GM19023 (cell line): ENCODE results near the gene PAIP2.
"Not testable (repeated sequence)": the region's sequence is repeated elsewhere in the genome, so short reads cannot be mapped to it uniquely, and the experiment has no call there.

Experiments used
- ATAC-seq: cut with Tn5 transposase; IDR thresholded peaks from one replicate; pipeline ENCODE4 v1.9.1; 2021; ENCODE audit warnings: mild to moderate bottlenecking, moderate library complexity; ENCODE audit not compliant: unreplicated experiment

PAIP2 gene

DNA sequence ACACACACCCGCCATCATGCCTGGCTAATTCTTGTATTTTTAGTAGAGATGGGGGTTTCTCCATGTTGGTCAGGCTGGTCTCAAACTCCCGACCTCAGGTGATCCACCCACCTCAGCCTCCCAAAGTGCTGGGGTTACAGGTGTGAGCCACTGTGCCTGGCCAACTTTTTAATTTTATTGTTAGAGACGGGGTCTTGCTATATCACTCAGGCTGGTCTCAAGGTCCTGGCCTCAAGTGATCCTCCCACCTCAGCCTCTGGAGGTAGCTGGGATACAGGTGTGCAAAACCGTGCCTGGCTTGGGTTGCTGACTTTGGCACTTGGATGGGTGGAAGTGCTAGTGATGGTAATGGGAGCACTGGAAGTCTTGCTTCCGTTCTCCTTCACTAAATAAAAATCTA lies 67.5 kb downstream of the PAIP2 start:
- ATAC-seq = not testable (repeated sequence)

DNA sequence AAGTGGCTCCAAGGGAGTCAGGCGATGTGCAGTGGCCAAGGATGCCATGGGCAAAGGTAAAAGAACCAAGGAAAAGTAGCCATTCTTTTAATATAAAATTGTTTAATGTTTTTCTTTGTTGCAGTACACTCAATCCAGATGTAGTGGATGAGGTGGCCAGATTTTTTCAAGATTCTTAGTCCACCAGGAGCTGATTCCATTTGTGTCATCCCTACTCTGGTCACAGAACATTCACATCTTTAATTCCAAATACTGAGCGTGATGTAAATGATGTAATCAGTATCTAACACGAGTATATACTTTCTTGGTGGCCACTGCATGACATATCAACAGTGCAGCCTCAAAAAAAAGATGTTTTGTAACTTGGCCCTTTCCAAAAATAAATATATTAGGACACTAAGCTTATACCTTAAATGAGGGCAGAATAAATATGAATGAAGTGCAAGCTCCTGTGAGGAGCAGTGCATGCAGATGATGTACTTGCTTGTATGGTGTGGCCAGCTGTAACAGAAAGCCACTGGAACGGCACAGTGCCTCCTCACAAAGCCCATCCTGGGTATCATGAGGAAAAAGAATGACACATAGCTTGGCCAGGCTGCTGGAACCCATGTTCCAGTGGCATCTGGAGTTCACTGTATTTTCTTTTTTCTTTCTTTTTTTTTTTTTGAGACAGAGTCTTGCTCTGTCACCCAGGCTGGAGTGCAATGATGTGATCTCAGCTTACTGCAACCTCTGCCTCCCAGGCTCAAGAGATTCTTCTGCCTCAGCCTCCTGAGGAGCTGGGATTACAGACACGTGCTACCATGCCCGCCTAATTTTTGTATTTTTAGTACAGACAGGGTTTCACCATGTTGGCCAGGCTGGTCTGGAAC lies 68.7 kb downstream of the PAIP2 start:
- ATAC-seq = no peak

DNA sequence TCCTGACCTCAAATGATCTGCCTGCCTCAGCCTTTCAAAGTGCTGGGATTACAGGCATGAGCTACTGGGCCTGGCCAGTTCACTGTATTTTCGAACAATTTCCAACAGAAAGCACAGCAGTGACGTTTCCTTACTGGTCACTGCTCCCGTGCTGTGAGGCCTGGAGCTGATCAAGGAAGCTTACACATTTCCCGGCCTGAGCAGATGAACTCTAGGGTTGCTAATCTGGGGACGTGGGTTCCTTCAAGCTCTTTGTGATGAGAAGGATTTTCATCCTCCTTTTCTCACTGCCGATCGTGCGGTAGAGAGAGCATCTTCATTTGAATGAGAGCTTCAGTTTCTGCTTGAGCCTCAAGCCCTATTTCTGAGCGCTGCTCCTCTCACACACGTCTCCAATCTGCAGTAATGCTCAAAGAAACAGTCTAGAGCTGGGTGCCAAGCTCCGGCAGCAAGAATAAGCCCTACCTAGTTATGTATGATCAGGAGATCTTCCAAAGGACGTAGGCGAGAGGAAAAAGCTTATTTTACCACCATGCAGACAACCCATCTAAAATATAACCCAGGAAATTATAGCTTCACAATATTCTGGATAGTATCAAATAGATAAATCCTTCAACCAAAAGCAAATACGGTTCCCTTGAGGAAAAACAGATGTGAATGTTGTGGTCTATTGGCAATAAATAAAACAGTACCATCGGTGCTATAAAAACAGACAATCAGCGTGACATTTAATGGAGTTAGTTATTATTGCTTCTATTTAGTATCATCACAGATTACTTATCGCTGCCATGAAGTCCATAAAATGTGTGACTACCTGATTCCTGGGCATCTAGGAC lies 69.6 kb downstream of the PAIP2 start:
- no peak for ATAC-seq

DNA sequence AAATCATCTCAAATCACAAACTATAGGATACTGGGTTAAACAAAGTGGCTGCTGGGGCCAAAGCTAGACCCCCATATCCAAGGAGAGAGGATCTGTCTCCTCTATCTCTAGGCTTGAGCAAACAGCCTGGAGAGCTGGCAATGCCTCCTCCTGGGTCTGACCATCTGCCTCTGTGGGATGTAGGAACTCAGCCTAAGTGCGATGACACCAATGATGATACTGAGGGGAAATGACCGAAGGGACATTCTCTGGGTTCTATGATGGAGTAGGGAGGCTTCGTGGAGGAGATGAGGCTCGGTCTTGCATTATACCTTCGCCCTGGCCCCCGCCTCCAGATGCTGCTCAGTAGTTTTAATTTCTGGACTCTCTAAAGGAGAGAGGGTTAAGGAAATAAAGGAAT lies 71.5 kb downstream of the PAIP2 start:
- ATAC-seq = no peak

DNA sequence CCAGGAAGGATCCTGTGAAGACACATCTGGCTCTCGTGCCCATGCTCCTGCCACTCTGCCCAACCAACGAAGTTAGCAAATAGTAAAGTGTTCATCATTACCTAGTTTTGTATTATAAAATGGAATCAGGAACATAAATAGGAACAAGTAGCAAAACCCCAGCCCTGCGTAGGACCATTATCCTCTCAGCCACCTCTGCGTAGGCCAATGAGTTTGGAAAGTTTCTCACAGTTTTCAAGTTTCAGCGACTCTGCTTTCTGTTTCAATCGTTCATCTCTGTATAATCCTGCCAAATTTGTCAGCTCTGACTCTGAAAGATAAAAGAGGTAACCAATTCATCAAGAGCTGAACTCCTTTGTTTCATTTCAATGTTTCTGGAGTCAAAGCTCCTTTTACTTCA lies 72.3 kb downstream of the PAIP2 start:
- ATAC-seq = no peak

DNA sequence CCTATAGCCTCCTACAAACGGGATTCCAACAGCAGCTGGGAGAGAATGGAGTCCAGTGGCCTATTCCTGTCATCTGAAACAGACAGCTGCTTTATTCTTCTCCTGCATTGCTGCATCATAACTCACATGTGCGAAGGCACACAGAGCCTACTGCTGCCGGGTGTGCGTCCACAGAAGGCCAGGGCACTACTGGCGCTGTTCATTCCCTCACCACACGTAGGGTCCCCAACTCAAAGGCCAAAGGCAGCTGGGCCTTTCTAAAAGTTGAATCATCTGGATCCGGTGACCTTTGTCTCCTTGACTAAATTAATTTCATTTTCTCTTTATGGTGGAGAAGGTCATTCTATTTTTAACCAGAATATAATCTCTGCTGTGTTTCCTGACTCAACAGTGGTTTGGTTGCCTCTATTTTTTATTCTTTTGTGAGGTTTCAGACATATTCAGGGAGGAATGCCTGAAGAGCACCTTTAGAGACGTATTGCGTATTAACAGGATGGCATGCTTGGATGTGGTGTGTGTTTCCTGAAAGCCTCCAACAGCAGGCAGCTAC lies 73.0 kb downstream of the PAIP2 start:
- ATAC-seq = no peak

DNA sequence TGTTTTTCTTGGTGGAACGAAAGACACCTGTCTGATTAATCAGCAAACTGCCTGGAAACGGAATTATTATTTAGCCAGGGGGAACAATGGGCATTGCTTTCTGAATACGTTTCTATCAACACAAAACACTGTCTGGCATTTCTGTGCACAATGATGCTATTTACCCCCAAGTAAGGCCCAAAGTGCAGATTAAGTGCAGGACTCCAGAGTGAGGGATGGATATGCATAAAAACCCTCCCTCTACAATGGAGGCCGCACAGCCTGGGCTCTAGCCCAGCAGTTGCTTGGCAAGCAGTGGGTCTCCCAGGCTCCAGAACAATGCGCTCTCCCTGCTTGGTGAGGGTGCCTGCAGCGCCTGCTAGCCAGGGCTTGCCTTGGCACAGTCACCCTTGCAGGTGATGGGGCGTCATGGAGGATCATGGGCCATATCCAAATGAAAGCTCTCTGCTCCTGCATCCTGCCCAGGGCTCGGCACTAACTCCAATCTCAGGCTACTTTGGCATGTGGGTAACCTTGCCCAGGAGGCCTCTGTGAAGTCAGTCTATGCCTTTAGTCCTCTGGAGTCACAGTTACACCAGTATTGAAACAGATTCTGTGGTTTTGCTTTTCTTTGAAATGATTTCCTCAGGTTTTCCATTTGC lies 73.7 kb downstream of the PAIP2 start:
- ATAC-seq = no peak

DNA sequence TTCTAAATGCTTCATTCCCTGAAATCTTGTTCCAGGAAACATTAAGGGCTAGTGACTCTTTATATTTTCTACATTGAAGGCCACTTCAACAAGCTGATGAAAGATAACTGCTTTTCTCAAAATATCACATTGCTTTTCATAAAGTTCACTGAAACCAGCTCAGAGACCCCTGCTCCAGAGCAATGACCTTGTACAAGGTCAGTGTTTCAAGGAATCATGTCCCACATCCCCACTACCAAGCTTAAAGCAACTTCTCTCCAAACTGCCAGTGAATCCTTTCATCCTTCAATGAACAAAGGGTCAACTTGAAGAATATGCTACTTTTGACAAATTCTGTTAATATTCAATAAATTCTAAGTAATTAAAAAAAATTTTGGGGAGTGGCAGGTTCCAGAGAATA lies 74.2 kb downstream of the PAIP2 start:
- no peak for ATAC-seq

DNA sequence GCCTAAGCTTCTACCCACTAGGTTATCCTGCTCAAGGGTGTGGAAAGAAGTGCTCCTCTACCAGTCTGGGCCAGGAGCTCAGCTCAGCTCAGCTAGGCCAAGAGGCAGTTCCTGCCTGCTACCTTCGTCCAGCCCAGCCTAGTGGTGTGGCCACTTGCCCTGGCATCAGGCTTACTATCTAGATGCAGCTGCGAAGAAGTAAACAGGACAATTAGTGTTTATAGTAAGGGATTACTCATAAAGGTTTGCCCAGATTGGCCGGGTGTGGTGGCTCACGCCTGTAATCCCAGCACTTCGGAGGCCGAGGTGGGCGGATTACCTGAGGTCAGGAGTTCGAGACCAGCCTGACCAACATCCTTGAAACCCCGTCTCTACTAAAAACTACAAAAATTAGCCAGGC lies 75.0 kb downstream of the PAIP2 start:
- ATAC-seq = no peak

DNA sequence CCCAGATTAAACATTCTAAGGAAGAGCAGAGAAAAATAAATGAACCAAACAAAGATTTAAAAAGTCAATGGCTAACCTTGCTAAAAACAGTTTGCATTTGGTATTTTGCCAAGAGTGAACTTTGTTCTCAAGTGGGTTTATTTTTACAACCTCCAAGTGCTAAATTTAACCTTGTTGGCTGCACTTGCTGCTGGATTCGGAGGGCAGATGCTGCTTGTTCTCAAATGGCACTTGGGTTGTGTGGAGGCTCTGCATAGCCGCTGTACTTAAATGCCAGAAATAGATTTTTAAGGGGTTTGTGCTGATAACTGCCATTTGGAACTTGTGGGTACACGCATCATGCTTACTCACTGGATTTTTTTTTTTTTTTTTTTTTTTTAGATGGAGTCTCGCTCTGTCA lies 75.6 kb downstream of the PAIP2 start:
- ATAC-seq = no peak

DNA sequence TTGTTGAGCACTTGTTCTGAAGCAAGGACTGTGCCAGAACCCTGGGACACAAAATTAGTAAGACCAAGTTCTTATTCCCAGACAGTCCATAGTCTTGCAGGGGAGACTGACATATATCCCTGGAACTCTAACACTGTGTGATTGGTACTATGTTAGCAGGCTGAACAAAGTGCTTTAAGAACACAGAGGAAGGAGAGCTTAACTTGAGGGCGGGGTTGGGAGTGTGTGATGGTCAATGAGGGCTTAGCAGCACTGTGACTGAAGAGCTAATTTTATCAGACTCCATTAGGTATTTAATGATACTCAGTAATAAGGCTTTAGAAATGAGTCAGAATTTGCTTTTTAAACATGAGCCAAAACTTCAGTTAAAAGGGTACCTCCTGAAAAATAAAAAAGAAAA lies 77.1 kb downstream of the PAIP2 start:
- no peak for ATAC-seq
